ENCODE measurements around the gene FITM1. TPM values are rescaled to one million over a fixed set of nuclear protein-coding genes. Genes with fewer than 3 reads are reported as not detected.

The FITM1 gene
- total RNA-seq, 2 donors from 2014 or later, result 1.0 TPM

GRCh38 chr14:24172261-24172860, 41.9 kb downstream of the FITM1 start:
- DNase-seq, result no peak

GRCh38 chr14:24172871-24173281, 42.4 kb downstream of the FITM1 start:
- DNase-seq, result no peak
- intact Hi-C loops (cut with DNase I, micrococcal nuclease), result no loop called here
- ATAC-seq, result no peak

More at GRCh38 chr14:24172261-24172860, 41.9 kb downstream of the FITM1 start:
- intact Hi-C loops (cut with DNase I, micrococcal nuclease), result no loop called here
- no peak for ATAC-seq

DNA sequence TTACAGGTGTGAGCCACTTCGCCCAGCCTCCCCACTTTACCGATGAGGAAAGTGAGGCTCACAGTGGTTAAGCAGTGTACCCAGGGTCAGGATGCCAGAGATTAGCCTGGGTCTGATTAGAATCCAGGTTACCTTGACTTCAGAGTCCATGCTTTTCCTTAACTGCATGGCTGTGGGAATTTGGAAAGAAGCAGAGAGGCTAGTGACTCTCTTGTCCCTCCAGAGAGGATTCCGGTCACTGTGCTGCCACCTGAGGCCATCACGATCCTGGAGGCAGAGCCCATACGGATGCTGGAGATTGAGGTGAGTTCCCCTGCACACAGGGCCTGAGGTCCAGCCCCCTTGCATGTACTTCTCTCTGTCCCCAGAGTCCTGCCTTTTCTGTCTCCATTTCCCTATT, 46.1 kb downstream of the FITM1 start:
- ATAC-seq (no peak), DNase-seq (no peak)
- intact Hi-C loops (cut with DNase I, micrococcal nuclease), result no loop called here

DNA sequence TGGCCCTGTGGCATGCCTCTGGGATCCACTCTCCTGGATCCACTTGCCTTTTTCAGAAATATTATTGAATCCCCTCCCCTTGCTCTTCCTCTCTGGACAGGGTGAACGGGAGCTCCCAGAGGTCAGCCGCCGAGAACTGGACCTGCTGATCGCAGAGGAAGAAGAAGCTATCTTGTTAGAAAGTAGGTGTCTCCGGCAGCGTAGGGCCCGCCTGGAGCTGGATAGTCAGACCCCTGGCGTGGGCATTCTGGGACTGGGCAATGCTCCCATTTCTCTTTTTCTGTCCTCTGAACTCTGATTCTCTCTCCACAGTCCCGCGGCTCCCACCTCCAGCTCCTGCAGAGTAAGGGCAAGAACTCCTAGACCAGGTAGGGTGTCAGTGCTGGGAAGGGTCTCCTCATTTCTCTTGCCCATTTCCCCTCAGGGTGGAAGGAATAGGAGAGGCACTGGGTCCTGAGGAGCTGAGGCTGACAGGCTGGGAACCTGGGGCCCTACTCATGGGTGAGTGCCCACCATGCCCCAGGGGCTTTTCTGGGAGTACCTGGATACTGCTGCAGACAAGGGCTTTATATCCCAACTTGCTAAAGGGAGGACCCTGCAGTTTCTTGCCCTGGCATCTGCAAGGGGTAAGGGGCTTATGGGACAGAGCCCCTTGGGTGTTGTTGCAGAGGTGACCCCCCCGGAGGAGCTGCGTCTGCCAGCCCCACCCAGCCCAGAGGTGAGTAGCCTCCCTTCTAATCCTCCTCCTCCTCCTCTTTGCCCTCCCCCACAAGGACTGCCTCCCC, 46.8 kb downstream of the FITM1 start:
- ATAC-seq (no peak), DNase-seq (no peak)
- intact Hi-C loops (cut with DNase I, micrococcal nuclease), result no loop called here

DNA sequence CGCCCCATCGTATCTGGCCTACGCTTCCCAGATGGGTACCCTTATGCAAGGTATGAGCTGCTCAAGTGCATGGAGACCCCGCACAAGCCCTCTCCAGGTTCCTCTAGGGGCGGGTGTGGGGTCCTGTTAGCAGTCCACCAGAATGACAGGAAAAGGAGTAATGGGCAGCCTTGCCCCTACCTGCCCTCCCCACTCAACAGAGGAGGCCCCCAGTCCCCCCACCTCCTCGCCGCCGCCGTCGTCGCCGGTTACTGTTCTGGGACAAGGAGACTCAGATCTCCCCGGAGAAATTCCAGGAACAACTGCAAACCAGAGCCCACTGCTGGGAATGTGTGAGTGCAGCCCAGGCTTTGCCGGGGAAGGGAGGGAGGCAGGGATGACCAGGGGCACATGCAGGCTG, 47.4 kb downstream of the FITM1 start:
- intact Hi-C loops (cut with DNase I, micrococcal nuclease), result no loop called here
- no peak for ATAC-seq
- DNase-seq, result no peak

DNA sequence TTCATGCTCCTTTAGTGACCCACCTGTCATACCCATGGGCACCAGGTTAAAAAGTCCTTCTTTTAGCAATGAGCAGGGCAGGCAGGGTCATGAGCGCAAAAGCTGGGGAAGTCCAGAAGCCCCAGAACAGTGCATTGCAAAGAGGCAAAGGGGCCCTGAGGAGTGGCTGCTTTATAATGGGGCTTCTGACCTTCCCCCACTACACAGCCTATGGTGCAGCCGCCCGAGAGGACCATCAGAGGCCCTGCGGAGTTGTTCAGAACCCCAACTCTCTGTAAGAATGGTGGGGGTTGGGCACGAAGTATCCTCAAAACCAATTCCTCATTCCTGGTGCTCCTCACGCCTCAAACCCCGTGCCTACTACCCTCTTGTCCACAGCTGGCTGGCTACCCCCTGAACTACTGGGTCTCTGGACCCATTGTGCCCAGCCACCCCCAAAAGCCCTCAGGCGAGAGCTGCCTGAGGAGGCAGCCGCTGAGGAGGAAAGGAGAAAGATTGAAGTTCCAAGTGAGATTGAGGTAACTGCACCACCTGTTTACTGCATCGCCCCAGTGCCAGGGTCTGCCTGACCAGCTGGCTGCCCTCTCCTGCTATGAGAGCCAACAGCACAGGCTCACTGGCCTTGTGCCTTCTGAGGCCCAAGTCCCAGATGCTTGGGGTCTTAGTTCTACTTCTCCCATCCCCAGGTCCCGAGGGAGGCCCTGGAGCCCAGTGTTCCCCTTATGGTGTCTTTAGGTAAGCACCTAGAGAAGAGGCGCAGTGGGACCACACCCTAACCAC, 48.1 kb downstream of the FITM1 start:
- no peak for ATAC-seq
- no peak for DNase-seq
- intact Hi-C loops (cut with DNase I, micrococcal nuclease), result no loop called here

DNA sequence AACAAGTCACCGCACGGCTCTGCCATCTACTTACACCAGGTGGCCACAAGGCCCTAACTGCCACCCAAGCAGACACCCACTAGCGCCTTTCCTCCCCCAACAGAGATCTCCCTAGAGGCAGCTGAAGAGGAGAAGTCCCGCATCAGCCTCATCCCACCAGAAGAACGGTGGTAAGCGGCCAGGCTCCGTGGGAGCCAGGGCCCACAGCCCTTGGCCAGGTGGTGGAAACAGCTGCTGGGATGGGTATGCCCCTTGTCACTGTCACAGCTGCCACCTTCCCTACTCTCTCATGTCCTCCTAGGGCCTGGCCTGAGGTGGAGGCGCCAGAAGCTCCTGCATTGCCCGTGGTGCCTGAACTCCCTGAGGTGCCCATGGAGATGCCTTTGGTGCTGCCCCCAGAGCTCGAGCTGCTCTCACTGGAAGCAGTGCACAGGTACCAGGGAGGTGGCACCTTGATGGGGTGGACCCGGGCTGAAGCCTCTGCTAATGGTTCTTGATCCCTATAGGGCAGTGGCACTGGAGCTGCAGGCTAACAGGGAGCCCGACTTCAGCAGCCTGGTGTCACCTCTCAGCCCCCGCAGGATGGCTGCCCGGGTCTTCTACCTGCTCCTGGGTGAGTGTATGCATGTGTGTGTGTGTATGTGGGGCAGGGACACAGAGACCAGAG, 49.0 kb downstream of the FITM1 start:
- ATAC-seq, result no peak
- DNase-seq, result no peak

DNA sequence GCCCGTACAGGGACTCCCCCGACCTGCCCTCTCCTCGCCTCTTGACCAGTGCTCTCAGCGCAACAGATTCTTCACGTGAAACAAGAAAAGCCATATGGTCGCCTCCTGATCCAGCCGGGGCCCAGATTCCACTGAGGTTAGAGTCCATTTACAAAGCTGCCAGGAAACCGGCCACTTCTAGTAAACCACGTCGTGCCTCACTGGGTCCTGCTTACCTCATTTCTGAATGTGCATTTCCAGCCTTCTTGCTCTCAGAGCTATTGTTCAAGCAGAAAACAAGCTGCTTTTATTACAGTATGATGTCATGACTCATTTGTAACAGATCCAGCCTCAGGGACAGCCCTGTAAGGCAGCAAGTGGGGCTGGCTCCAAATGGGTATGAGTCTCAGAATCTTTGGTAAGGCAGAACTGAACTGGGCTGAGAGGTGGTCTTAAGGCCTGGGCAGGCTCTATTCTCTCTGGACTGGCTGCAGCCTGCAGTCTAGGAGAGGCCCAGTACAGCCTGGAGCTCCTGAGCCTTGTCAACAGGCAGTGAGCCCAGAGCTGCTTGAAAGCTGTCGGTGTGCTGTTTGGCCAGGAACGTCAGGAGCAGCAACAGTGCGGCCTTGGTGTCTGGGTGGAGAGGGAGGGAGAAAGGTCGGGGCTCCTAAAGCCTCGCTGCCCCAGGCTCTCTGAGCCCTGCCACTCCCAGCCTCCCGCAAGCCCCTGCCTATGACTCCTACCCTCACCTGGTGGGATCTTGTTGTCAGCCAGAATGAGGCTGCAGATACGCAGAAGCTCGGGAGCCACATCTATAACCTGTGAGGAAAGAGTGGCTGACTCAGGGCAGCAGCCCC, 49.7 kb downstream of the FITM1 start:
- DNase-seq (no peak), ATAC-seq (peak; percentile 11)
- intact Hi-C loops (cut with DNase I, micrococcal nuclease), result no loop called here

More for the DNA sequence above, 49.0 kb downstream of the FITM1 start:
- intact Hi-C loops (cut with DNase I, micrococcal nuclease), result no loop called here

- intact Hi-C loops (cut with DNase I, micrococcal nuclease), result no loop called here
- ATAC-seq, result no peak
- no peak for DNase-seq
Measured at GRCh38 chr14:24181371-24182077, 51.1 kb downstream of the FITM1 start.

Small RNAs within 50 kb of the gene (microRNA-seq; reads per million reads assigned to microRNA genes)
- 0 reads per million in 2 donors for gene MIR7703

Other genes with a start within 250 kb of the FITM1 start
- 10 to 100 TPM; 38.3 to 46.0 TPM for gene DHRS4, start 176.9 kb upstream of the FITM1 start, total RNA-seq
- gene DHRS4L2, start 141.7 kb upstream of the FITM1 start, total RNA-seq, result 10 to 100 TPM; 31.8 to 43.2 TPM
- gene CARMIL3, start 78.7 kb upstream of the FITM1 start, total RNA-seq, result 1 to 10 TPM; 1.1 to 3.4 TPM
- gene CPNE6, start 59.1 kb upstream of the FITM1 start, total RNA-seq, result under 1 TPM; 0.28 to 0.31 TPM
- gene PCK2, start 36.3 kb upstream of the FITM1 start, total RNA-seq, result 100 to 1,000 TPM; 150 to 223 TPM
- 100 to 1,000 TPM; 101 to 107 TPM for gene DCAF11, start 15.9 kb upstream of the FITM1 start, total RNA-seq
- 1 to 10 TPM; 1.2 to 1.5 TPM for gene NRL, start 15.7 kb upstream of the FITM1 start, total RNA-seq
- 100 to 1,000 TPM; 196 to 249 TPM for gene PSME1, start 5.5 kb downstream of the FITM1 start, total RNA-seq
- 10 to 100 TPM; 13.9 to 25.7 TPM for gene EMC9, start 10.9 kb downstream of the FITM1 start, total RNA-seq
- gene PSME2, start 16.0 kb downstream of the FITM1 start, total RNA-seq, result 100 to 1,000 TPM; 140 to 240 TPM
- 10 to 100 TPM; 49.1 to 50.3 TPM for gene RNF31, start 16.8 kb downstream of the FITM1 start, total RNA-seq
- 100 to 1,000 TPM in 1 of 2 donors, 10 to 100 TPM in 1; 53.7 to 105 TPM for gene IRF9, start 30.6 kb downstream of the FITM1 start, total RNA-seq
- gene REC8, start 41.4 kb downstream of the FITM1 start, total RNA-seq, result 10 to 100 TPM in 1 of 2 donors, 1 to 10 TPM in 1; 6.9 to 21.0 TPM
- gene IPO4, start 58.2 kb downstream of the FITM1 start, total RNA-seq, result 10 to 100 TPM; 17.3 to 26.3 TPM
- gene TM9SF1, start 64.8 kb downstream of the FITM1 start, total RNA-seq, result 10 to 100 TPM; 49.2 to 52.7 TPM
- gene TSSK4, start 75.0 kb downstream of the FITM1 start, total RNA-seq, result under 1 TPM in 1 of 2 donors, not detected in 1; 0.47 TPM
- 10 to 100 TPM; 43.5 to 48.0 TPM for gene CHMP4A, start 82.8 kb downstream of the FITM1 start, total RNA-seq
- 10 to 100 TPM; 11.8 to 13.8 TPM for gene MDP1, start 85.4 kb downstream of the FITM1 start, total RNA-seq
- gene NEDD8, start 101.7 kb downstream of the FITM1 start, total RNA-seq, result 100 to 1,000 TPM; 110 to 135 TPM
- gene GMPR2, start 102.3 kb downstream of the FITM1 start, total RNA-seq, result 10 to 100 TPM; 62.4 to 64.8 TPM
- gene TINF2, start 112.0 kb downstream of the FITM1 start, total RNA-seq, result 10 to 100 TPM; 56.6 to 64.0 TPM
- 1 to 10 TPM; 2.3 to 2.9 TPM for gene TGM1, start 132.5 kb downstream of the FITM1 start, total RNA-seq
- 10 to 100 TPM; 35.0 to 41.8 TPM for gene RABGGTA, start 140.9 kb downstream of the FITM1 start, total RNA-seq
- gene DHRS1, start 169.1 kb downstream of the FITM1 start, total RNA-seq, result 10 to 100 TPM; 64.2 to 76.6 TPM
- 10 to 100 TPM; 24.4 to 26.0 TPM for gene NOP9, start 169.2 kb downstream of the FITM1 start, total RNA-seq
- 10 to 100 TPM; 10.7 to 16.6 TPM for gene CIDEB, start 177.3 kb downstream of the FITM1 start, total RNA-seq
- 1 to 10 TPM; 2.9 to 4.2 TPM for gene LTB4R2, start 179.5 kb downstream of the FITM1 start, total RNA-seq
- 1 to 10 TPM; 2.9 to 4.3 TPM for gene LTB4R, start 180.8 kb downstream of the FITM1 start, total RNA-seq
- gene ADCY4, start 204.4 kb downstream of the FITM1 start, total RNA-seq, result 10 to 100 TPM; 10.1 to 16.4 TPM
- 10 to 100 TPM; 56.6 to 67.9 TPM for gene RIPK3, start 209.3 kb downstream of the FITM1 start, total RNA-seq
- 10 to 100 TPM; 12.8 to 17.4 TPM for gene NFATC4, start 237.5 kb downstream of the FITM1 start, total RNA-seq

Data from left colon (tissue), 2 donors.